PC-9 (cell line): ENCODE data around the gene UNC45B.

ENCODE experiments used
- EZH2 ChIP-seq: fragments of 200-600 bp; sonication (generic); IDR thresholded peaks from 2 replicates; pipeline ENCODE4 v1.8.0; 2017; ENCODE audit warnings: antibody characterized with exemption, low read depth
- TF ChIP-seq, protein P1 (sequence below): fragments of 200-600 bp; sonication (generic); conservative IDR thresholded peaks from 2 replicates; pipeline ENCODE4 v1.6.1; 2017; ENCODE audit warnings: mixed run types, antibody characterized with exemption, mild to moderate bottlenecking, moderate library complexity

DNA sequence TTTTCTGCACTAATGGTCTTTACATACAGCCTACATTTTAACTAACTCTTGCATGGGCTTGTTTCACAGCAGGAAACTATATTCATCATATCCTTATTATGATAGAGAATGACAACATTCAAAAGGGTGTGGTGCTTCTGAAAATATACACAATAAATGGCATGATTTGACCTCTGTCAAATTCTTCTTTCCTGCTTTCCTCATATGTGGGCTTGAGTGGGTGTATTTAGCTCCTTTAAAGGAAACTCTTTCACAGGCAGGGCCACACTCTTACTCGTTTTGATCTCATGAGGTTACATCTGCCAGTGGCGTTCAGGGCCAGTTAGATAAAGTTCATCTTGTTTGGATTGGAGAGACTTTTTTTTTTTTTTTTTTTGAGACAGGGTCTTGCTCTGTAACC, 40.5 kb downstream of the UNC45B start:
- TF ChIP-seq, protein P1, sequence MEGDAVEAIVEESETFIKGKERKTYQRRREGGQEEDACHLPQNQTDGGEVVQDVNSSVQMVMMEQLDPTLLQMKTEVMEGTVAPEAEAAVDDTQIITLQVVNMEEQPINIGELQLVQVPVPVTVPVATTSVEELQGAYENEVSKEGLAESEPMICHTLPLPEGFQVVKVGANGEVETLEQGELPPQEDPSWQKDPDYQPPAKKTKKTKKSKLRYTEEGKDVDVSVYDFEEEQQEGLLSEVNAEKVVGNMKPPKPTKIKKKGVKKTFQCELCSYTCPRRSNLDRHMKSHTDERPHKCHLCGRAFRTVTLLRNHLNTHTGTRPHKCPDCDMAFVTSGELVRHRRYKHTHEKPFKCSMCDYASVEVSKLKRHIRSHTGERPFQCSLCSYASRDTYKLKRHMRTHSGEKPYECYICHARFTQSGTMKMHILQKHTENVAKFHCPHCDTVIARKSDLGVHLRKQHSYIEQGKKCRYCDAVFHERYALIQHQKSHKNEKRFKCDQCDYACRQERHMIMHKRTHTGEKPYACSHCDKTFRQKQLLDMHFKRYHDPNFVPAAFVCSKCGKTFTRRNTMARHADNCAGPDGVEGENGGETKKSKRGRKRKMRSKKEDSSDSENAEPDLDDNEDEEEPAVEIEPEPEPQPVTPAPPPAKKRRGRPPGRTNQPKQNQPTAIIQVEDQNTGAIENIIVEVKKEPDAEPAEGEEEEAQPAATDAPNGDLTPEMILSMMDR, result no peak
- TF ChIP-seq EZH2, result no peak
